ENCODE results near the gene PPT1. TPM values are rescaled to one million over a fixed set of nuclear protein-coding genes. Genes with fewer than 3 reads are reported as not detected.
A peak's percentile ranks its signal among the peaks of the same experiment; 100 is the strongest.

The PPT1 gene
- total and polyA plus RNA-seq, 2 of the 4 experiments (the other 2 are of a cell fraction) = 22.7 to 55.4 TPM

GRCh38 chr1:40057310-40058030 lies 39.6 kb downstream of the PPT1 start:
- ChIA-PET POLR2A (ENCODE audit: unreplicated experiment) (interaction anchor here (0.6 kb wide), 1 partner anchor 18 kb away, joined by 4 read pairs; no protein-coding TSS in a partner anchor), CTCF (interaction anchor here (1.2 kb wide), 1 partner anchor 258 kb away, joined by 3 read pairs; no protein-coding TSS in a partner anchor)
- DNase-seq (no peak), ATAC-seq (ENCODE audit: low read depth) (no peak)
- no peak overlapping the region for H3K4me3 ChIP-seq (ENCODE audit: insufficient read depth, low read depth, low read length)
- dilution Hi-C loops (cut with HindIII; ENCODE audit: low sequenced_read_pairs, unreplicated experiment) = no loop called here
- no peaks in the 10 kb centered on the region for H3K9me3 ChIP-seq (ENCODE audit: control insufficient read depth, insufficient read depth, low read length)
- no peak overlapping the region for H2BK20ac ChIP-seq (ENCODE audit: low read depth, low read length)
- peaks cover 17 to 76% of the 10 kb centered on the region in 2 experiments for H3K79me1 ChIP-seq (ENCODE audit: low read depth in 1 of 2, low read length in 2 of 2)
- peaks cover 10% of the 10 kb centered on the region for H3K9me1 ChIP-seq (ENCODE audit: insufficient read depth, low read length)
- no peak overlapping the region for H2BK15ac ChIP-seq (ENCODE audit: low read depth, low read length)
- H3K27me3 ChIP-seq (ENCODE audit: control insufficient read depth, insufficient read depth, low read length) = no peaks in the 10 kb centered on the region
- peaks cover 26% of the 10 kb centered on the region for H3K36me3 ChIP-seq (ENCODE audit: control insufficient read depth, insufficient read depth, low read length)
- H2BK5ac ChIP-seq (ENCODE audit: low read depth, low read length, poor library complexity, severe bottlenecking) = no peak overlapping the region
- in situ Hi-C loops (cut with MboI; ENCODE audit: low sequenced_read_pairs) = no loop called here
- BruUV-seq (replicated peaks) = no TSS peak
- no CpG with 5 or more reads among the region's 1 CpG for WGBS, 2 experiments (ENCODE audit: extremely low coverage in 2 of 2, insufficient read length in 1 of 2)
- H3K27ac ChIP-seq (ENCODE audit: insufficient read depth, low read length) = no peak overlapping the region
- H3K9ac ChIP-seq (ENCODE audit: low read depth, low read length) = no peak overlapping the region
- no peak overlapping the region for H2AK9ac ChIP-seq (replicated peaks; ENCODE audit: low read depth, low read length, poor library complexity)
- H4K8ac ChIP-seq (ENCODE audit: low read depth in 2 of 2, low read length in 2 of 2) = no peak overlapping the region
- no peak overlapping the region for H3K4ac ChIP-seq (ENCODE audit: low read depth, low read length)
- H3K4me2 ChIP-seq (ENCODE audit: low read depth, low read length) = no peak overlapping the region
- H4K20me1 ChIP-seq (ENCODE audit: insufficient read depth, low read length) = peaks cover 91% of the 10 kb centered on the region
- no peak overlapping the region for H4K91ac ChIP-seq (ENCODE audit: insufficient read depth, low read depth, low read length)
- no peak overlapping the region for H2AK5ac ChIP-seq (ENCODE audit: low read depth, low read length)
- no peak overlapping the region for H4K5ac ChIP-seq (ENCODE audit: low read depth, low read length)
- H3K18ac ChIP-seq (ENCODE audit: low read depth, low read length) = no peak overlapping the region
- no peak overlapping the region for H3K23ac ChIP-seq (ENCODE audit: low read depth, low read length)
- intact Hi-C loops (cut with micrococcal nuclease) = no loop called here
- no peak overlapping the region for H2BK120ac ChIP-seq (ENCODE audit: low read depth, low read length)
- H3K14ac ChIP-seq (replicated peaks; ENCODE audit: low read depth, low read length) = 0 out of 2 replicates have a peak overlapping the region, but pooled peaks have one; percentile 11
- H3K4me1 ChIP-seq (ENCODE audit: control insufficient read depth, insufficient read depth, low read length) = peaks cover 9% of the 10 kb centered on the region
- no peak overlapping the region for H2AFZ ChIP-seq (replicated peaks; ENCODE audit: low read length, poor library complexity)
- no peak overlapping the region for H3K56ac ChIP-seq (ENCODE audit: extremely low read depth, insufficient read depth, low read length)
- no peak for TF ChIP-seq RCOR1 (IDR thresholded peaks at IDR 0.05; ENCODE audit: insufficient replicate concordance, low read length)
- TF ChIP-seq ELK1 (IDR thresholded peaks at IDR 0.05; ENCODE audit: borderline replicate concordance, low read depth, low read length) = no peak
- TF ChIP-seq NFE2L2 (IDR thresholded peaks at IDR 0.05; ENCODE audit: low read depth, low read length) = no peak
- no peak for TF ChIP-seq CTCF (conservative IDR thresholded peaks at IDR 0.05; ENCODE audit: low read depth, low read length)
- no peak for TF ChIP-seq MAZ (IDR thresholded peaks at IDR 0.05; ENCODE audit: borderline replicate concordance, low read depth, low read length)
- TF ChIP-seq FOS (IDR thresholded peaks at IDR 0.05; ENCODE audit: low read depth, low read length) = no peak
- TF ChIP-seq CEBPB (IDR thresholded peaks at IDR 0.05; ENCODE audit: low read depth, low read length) = no peak
- TF ChIP-seq SMC3 (IDR thresholded peaks at IDR 0.05; ENCODE audit: low read depth, low read length) = no peak
- TF ChIP-seq CHD1 (IDR thresholded peaks at IDR 0.05; ENCODE audit: low read depth, low read length) = no peak
